HG03103 (cell line): ENCODE data around the gene ZNF462.
"Not testable (repeated sequence)": the region's sequence is repeated elsewhere in the genome, so short reads cannot be mapped to it uniquely, and the experiment has no call there.

Experiments used
- ATAC-seq: cut with Tn5 transposase; IDR thresholded peaks from one replicate; pipeline ENCODE4 v1.9.1; 2021; ENCODE audit warnings: low read depth; ENCODE audit not compliant: unreplicated experiment

The ZNF462 gene

GRCh38 chr9:106883030-106883429, 20.1 kb downstream of the ZNF462 start:
- no peak for ATAC-seq

DNA sequence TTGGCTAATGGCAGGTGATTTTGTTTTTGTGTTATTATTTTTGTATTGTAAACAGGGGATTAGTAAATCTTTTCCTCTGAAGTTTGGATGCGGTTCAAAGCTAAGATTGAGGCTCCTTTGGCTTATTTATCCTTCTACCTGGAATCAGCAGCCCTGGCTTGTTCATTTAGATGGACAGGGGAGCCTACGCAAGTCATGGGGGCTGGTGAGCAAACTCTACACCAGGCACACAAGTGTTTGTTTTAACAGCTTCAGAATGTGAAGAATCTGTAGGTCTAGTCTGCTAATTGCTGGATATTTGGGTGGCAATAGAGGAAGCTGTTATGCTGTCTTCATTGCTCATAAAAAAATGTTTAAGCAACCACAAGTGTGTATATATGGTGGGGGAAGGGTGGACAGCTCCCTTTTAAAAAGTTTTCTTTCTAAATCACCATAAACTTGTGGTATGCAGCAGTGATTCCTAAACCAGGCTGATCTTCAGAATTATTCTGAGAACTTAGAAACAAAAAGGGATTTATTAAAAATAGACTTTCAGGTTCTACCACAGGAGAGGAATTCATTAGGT, 20.7 kb downstream of the ZNF462 start:
- ATAC-seq, result no peak

DNA sequence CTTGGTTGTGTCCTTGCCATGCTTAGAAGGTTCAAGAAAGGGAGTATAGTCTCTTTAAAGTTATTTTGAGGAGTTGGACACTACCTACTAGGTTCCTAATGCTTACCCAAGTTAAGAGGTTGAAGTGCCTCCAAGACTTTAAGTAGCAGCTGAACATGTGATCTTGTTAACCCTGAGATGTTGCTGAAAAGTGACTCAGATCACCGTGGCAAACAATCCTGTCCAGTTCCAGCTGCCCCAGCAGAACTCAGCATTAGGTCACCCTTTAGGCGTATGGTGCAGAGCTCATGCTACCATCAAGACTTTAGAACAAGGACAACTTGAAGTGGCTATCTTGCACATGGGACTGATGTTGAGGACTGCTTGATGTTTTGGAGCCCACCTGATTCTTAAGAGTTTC, 22.5 kb downstream of the ZNF462 start:
- no peak for ATAC-seq

DNA sequence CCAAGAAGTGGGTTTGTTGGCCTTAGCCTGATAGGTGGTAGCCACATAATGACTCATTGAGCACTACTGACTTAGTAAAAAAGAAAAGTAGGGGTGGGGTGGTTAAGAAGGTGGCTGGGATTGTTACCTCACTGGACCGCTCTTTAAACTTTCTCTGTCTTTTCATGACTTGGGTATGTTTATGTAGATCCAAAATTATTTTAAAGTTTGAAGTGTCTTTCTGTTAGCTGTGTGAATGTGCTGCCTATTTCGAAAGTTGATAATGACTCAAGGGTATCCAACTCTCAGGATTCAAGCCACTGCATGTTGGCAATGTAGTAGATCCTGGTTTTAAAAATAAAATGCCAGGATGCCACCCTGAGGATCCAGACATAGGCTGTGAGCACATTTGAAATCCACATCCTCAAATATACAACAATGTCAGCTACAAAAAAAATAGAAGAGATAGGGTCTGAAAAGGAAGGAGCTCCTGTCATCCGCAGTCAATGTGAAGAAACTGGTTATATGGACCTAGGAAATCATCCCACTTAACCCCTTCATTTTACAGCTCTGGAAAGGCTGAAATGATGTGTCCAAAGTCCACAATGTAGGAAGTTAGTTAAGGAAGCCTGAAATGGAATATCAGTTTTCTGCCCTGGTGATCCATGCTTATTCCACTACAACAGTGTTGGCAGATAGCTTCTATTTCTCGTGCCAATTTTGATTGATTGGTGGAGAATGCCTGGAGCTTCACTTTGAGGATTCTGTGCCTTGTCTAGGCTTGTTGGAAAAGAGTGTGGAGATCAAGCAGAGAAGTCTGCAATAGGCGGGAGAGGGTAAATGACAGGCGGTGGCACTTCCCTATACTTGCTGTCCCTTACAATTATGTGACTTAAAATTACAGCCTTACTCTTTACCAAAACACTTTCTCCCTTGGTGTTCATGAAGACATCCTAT, 23.4 kb downstream of the ZNF462 start:
- no peak for ATAC-seq

- ATAC-seq, result no peak
Measured at GRCh38 chr9:106887066-106887465, 24.1 kb downstream of the ZNF462 start.

DNA sequence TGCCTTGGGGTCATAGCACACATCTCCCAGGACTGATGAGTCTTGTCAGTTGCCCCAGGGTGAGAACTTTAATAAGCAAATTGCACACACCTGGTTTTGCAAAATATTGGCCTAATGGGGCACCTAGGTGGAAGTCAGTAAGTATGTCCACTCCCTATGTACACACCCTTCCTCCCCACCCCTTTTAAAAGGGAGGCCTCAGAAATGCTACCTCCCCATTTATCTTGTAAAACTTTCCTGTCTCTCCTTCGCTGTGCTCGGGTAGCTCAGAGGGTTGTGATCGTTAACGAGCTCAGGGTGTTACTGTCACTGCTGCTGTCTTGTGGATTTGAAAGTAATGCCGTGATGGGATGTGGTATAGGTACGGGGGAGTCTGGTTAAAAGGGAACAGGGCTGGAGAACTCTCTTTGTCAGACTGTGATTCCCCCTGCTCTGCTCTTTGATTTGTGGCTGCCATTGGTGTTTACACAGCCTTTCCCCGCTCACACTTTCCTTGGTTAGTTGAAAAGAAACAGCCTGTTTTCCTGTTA, 26.2 kb downstream of the ZNF462 start:
- ATAC-seq, result no peak

DNA sequence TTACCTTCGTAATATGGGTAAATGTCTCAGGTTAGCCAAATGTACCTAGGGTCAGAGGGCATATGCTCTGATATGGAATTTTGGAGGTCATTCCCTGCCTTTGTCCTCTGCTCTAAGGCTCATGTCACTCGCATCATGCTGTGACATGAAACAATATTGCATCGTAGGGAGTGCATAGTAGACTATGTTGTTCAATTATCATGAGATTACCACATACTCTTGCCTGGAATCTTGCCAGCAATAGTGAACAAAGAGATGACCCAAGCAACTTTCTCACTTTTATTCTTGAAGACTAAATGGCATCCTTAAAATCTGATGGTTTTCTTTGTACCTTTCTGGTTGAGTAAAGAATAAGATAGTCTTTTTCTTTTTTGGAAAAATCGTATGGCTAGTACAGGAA, 27.6 kb downstream of the ZNF462 start:
- ATAC-seq, result no peak

DNA sequence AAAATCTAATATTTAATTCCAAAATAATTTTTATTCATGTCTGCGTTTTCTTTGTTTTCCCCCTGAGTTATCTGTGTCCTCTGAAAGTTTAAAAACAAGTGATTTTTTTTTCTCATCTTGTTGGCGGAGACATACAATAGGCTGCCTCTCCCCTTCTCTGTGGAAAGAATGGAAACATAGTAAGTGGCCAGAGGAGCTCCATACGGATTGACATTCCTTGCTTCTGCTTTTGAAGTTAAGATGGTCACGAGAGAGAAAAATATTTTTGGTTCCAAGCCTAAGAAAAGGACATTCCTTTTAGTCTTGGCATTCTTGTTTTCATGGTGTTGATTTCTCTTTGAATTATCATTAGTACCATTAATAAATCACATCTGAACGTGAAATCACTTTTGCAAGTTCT, 28.3 kb downstream of the ZNF462 start:
- no peak for ATAC-seq

DNA sequence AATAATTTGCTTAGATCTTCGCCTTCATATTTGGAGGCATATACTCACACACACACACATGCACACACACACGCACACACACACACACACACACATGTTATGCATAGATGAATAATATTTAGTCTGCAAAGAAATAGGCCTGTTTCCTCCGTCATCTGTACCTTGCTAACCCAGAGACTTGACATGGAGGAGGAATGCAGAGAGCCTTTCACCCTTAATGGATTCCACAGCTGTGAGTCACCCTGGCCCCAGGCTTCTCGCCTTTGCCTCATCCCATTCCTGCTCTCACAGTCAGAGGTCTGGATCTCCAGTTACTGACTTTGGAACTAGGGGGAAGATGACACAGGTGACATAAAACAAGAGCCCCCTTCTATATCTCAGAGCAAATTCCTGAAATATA, 29.7 kb downstream of the ZNF462 start:
- ATAC-seq, result no peak

DNA sequence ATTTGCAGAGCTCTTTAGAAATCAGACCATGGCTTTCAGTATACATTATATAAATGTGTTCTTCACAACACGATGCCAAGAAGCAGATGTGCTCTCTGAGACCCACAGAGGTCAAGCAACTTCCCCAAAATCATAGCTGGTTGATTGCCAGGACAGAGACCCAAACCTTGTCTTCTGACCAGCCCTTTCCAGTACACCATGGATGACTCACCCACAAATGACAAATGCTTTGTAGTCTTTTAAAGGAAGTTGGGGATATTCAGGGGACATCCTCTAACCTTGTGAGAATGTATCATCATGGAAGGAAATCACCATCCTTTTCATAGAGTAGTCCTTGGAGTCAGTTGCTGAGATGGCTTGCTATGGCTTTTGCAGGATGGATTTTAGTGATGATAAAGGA, 30.1 kb downstream of the ZNF462 start:
- ATAC-seq, result no peak

GRCh38 chr9:106896695-106897094, 33.7 kb downstream of the ZNF462 start:
- ATAC-seq, result no peak

DNA sequence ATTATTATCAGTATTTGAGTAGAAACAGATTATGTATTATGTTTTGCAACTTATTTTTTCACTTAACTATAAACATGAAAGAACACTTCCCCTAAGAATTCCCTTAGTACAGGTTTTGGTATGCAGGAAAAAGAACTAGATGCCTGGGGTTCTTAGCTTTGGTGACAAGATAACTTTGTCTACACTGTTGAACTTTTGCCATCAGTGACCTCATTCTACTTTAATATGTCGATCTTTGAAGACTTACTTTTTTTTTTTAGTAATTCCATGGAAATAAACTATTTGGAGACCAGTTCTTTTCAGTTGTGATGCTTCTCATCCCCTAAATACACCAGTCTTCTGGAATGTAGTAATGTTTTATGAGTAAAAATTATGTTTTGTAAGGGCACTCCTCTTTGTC, 34.3 kb downstream of the ZNF462 start:
- no peak for ATAC-seq

DNA sequence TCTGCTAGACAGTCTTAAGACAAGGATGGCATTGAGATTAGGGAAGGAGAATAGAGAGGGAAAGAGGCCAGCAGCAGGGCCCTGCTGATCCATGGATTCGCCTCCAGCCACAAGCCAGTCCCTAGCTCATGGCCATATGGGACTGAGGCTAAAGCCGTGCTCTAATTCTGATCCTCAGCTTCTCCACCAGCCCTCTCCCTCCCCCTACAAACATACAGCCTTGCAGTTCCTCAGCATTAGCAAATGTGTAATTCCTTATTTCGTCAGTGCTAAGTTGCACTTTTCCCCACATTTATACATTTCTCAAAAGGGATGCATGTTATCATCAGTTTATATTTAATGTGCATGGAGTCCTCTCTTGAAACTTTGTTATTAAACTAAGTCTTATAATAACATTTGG, 34.8 kb downstream of the ZNF462 start:
- no peak for ATAC-seq

DNA sequence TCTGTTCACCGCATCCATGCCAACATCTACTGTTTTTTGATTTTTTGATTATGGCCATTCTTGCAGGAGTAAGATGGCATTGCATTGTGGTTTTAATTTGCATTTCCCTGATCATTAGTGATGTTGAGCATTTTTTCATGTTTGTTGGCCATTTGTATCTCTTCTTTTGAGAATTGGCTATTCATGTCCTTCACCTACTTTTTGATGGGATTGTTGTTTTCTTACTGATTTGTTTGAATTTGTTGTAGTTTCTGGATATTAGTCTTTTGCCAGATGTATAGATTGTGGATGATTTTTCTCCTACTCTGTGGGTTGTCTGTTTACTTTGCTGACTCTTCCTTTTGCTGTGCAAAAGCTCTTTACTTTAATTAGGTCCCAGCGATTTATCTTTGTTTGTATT, 37.6 kb downstream of the ZNF462 start:
- not testable (repeated sequence) for ATAC-seq

DNA sequence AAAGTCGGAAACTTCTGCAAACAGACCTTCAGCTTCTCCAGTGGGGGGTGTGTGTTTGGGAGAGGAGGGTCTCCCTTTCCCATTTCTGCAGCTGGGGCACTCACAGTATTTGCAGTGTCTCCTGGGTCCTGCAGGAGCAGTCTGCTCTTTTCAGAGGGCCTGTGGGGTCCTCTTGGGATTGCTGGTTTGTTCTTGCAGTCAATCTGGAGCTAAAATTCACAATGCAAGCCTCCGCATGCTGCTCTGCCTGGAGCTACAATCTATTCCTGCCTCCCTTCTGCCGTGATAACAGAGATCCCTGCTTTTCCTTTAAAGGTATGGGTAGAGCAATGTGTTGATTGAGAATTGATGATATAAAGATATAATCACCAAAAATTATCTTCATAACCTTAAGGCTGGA, 43.2 kb downstream of the ZNF462 start:
- no peak for ATAC-seq

DNA sequence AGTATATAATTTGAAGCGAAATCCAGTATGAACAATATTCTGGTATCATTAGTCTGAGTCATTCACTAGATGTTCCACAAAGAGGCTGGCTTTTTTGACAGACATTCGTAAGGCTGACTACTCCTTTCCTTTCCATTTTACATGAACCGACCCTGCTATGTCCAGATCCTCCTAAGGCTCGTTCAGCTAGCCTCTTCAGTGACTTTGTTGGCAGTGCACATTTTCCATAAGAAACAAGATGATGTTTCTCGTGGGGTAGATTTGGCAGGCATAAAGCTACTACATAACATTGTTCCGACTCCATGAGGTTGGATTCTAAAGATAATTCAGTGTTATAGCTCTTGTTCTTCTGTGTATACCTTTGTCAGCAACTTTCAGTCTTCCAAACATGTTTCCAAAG, 49.0 kb downstream of the ZNF462 start:
- no peak for ATAC-seq

DNA sequence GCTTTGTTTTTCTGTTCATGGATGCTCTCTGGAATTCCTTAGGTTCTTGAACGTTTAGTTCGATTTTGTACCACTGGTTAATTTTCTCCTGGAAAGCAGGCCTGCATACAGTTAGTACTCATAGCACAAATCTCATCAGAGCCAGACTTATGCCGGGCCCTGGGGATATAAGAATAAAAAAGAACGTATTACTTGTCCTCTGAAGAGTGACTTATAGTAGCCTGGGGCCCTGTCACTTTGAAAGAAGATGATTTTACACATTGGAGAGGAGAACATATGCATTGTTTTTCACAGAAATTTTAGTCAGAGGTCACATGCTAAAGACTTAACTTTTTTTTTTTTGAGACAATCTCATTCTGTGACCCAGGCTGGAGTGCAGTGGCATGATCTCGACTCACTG, 50.3 kb downstream of the ZNF462 start:
- ATAC-seq, result no peak

GRCh38 chr9:106915851-106916250, 52.9 kb downstream of the ZNF462 start:
- no peak for ATAC-seq

GRCh38 chr9:106916466-106917235, 53.7 kb downstream of the ZNF462 start:
- ATAC-seq, result no peak

DNA sequence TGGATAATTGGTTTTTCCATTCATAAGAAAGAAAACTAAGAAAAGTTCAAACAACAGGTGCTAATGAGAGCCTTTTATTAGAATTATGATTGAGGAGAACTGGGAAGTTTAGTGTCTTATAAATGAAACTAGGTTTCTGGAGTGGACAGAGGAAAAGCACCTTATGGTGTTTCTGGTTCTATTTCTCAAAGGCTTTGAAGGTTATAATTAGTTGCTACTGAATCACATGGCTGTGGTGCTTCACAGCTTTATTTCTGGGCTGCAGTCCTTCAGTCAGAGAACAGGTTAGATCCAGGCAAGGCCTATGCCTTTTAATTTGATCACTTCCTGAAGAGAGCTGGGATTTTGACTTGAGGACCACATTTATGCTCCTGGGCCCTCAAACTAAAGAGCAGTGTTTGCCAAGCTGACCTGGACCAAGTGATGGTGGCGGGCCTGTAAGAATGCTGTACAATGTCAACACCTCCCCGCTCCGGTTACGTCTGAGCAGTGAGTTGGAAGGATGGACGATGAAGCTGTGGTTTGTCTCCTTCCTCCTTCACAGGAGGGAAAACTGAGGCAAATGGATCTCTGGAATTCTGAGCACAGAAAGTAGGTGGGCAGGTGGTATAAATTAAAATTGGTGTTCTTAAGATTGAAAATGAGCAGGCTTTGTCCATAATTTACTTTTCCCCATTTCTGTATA, 56.0 kb downstream of the ZNF462 start:
- no peak for ATAC-seq

GRCh38 chr9:106920091-106920490, 57.1 kb downstream of the ZNF462 start:
- ATAC-seq, result no peak
